ENCODE results near the gene STEAP1.
A peak's percentile ranks its signal among the peaks of the same experiment; 100 is the strongest.

The STEAP1 gene

GRCh38 chr7:90210981-90211380 lies 56.7 kb downstream of the STEAP1 start:
- TF ChIP-seq, protein P1, sequence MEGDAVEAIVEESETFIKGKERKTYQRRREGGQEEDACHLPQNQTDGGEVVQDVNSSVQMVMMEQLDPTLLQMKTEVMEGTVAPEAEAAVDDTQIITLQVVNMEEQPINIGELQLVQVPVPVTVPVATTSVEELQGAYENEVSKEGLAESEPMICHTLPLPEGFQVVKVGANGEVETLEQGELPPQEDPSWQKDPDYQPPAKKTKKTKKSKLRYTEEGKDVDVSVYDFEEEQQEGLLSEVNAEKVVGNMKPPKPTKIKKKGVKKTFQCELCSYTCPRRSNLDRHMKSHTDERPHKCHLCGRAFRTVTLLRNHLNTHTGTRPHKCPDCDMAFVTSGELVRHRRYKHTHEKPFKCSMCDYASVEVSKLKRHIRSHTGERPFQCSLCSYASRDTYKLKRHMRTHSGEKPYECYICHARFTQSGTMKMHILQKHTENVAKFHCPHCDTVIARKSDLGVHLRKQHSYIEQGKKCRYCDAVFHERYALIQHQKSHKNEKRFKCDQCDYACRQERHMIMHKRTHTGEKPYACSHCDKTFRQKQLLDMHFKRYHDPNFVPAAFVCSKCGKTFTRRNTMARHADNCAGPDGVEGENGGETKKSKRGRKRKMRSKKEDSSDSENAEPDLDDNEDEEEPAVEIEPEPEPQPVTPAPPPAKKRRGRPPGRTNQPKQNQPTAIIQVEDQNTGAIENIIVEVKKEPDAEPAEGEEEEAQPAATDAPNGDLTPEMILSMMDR (IDR thresholded peaks at IDR 0.05; ENCODE audit: extremely low read depth, missing control alignments), result no peak
- peak; percentile 24 for DNase-seq (ENCODE audit: low spot score)

GRCh38 chr7:90211391-90212148 lies 57.3 kb downstream of the STEAP1 start, which contains the start of gene STEAP2:
TSS of gene STEAP2 (plus strand) at chr7:90211740. CDS start at chr7:90225083, 13,343 bp downstream.
- TF ChIP-seq, protein P1 (IDR thresholded peaks at IDR 0.05; ENCODE audit: extremely low read depth, missing control alignments), result peak; percentile 45
- peak; percentile 73 for DNase-seq (ENCODE audit: low spot score)

GRCh38 chr7:90212149-90212495 lies 57.9 kb downstream of the STEAP1 start:
- DNase-seq (ENCODE audit: low spot score), result peak; percentile 39
- TF ChIP-seq, protein P1 (IDR thresholded peaks at IDR 0.05; ENCODE audit: extremely low read depth, missing control alignments), result no peak

DNA sequence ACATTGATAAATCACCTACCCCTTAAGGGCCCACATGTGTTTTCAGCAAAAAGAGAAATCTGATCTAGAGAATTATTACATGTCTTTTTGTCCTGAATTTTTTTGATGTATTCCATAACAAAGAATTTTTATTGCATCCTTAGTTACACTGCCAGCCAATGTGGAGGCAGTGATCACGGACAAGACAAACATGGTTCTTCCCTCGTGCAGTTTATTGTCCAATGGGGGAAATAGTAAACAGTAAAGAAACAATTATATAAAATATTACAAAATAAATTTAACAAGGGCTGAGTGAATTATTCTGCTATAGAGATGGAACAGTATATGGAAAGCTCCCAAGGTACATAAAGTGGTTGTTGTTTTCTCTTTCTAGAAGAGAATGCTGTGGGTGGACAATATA lies 59.3 kb downstream of the STEAP1 start:
- TF ChIP-seq, protein P1 (IDR thresholded peaks at IDR 0.05; ENCODE audit: extremely low read depth, missing control alignments), result no peak
- DNase-seq (ENCODE audit: low spot score), result no peak
